K562 (cell line): ENCODE data around the gene MYL11. TPM values are rescaled to one million over a fixed set of nuclear protein-coding genes. Genes with fewer than 3 reads are reported as not detected.

Experiments
- ATF4 ChIP-seq: fragments of 450-650 bp; formaldehyde crosslinking; IDR thresholded peaks from 2 replicates; pipeline ENCODE4 v1.4.0; 2022; ENCODE audit warnings: mild to moderate bottlenecking, moderate library complexity
- CBFA2T3 ChIP-seq: fragments of 450-650 bp; IDR thresholded peaks from 2 replicates; pipeline ENCODE4 v1.6.1; 2017
- GABPA ChIP-seq: fragments of 200-800 bp; sonication (Bioruptor generic); conservative IDR thresholded peaks from 2 replicates; pipeline ENCODE4 v1.6.1; 2016; ENCODE audit warnings: low read depth, missing genetic modification characterization, missing compliant biosample characterization
- GATAD2A ChIP-seq: fragments of 450-650 bp; IDR thresholded peaks from 2 replicates; pipeline ENCODE4 v1.6.1; 2017
- HMG20B ChIP-seq: fragments of 250-450 bp; sonication (Bioruptor Pico); IDR thresholded peaks from 2 replicates; pipeline ENCODE4 v1.5.0; 2021; ENCODE audit warnings: mild to moderate bottlenecking
- LCOR ChIP-seq: sonication (generic); formaldehyde crosslinking; IDR thresholded peaks from 2 replicates; pipeline ENCODE4 v1.8.0; 2022; ENCODE audit warnings: mild to moderate bottlenecking, missing genetic modification reagents
- POLR2B ChIP-seq: fragments of 450-650 bp; IDR thresholded peaks from 2 replicates; pipeline ENCODE4 v1.6.1; 2018; ENCODE audit warnings: low read depth; ENCODE audit not compliant: partially characterized antibody
- PURB ChIP-seq: sonication (generic); formaldehyde crosslinking; IDR thresholded peaks from 2 replicates; pipeline ENCODE4 v1.9.0; 2021; ENCODE audit warnings: low read depth, mild to moderate bottlenecking, missing genetic modification reagents
- SMARCA4 ChIP-seq: fragments of 450-650 bp; IDR thresholded peaks from 2 replicates; pipeline ENCODE4 v1.6.1; 2016
- TAF1 ChIP-seq: IDR thresholded peaks from 2 replicates; pipeline ENCODE4 v1.6.1; 2011; ENCODE audit warnings: mild to moderate bottlenecking, low read length, moderate library complexity; ENCODE audit not compliant: insufficient read depth, control insufficient read depth, severe bottlenecking; ENCODE audit errors: extremely low read depth
- TBP ChIP-seq: optimal IDR thresholded peaks from 2 replicates; pipeline ENCODE3; 2011; ENCODE audit warnings: low read depth, low read length, improper control_type of control experiment
- UBTF ChIP-seq, 2 experiments: IDR thresholded peaks; 2 replicates each; pipeline ENCODE4 v1.6.1; 2012; ENCODE audit warnings: improper control_type of control experiment in 2 of 2, low read depth in 2 of 2, low read length in 2 of 2, borderline replicate concordance in 1 of 2
- ZBTB2 ChIP-seq: fragments of 450-650 bp; IDR thresholded peaks from 2 replicates; pipeline ENCODE4 v1.6.1; 2016; ENCODE audit warnings: antibody characterized with exemption
- ZNF24 ChIP-seq: fragments of 450-650 bp; IDR thresholded peaks from 2 replicates; pipeline ENCODE4 v1.6.1; 2016
- ZNF407 ChIP-seq: fragments of 450-650 bp; IDR thresholded peaks from 2 replicates; pipeline ENCODE4 v1.6.1; 2016; ENCODE audit warnings: low read depth
- polyA plus RNA-seq, 8 experiments: library from polyadenylated mRNA; depleted of rRNA in 4 of 8; stranded (reverse) in 5 of 8; unstranded in 3 of 8; fragments of >200 nt; fragmentation: Nextera tagmentation in 2 of 8; fragmentation: Illumina TruSeq in 1 of 8; extraction: Ambion mirVana in 2 of 8; extraction: Trizol in 1 of 8; gene quantifications; 2 replicates each; pipeline versions ENCODE4 v1.2.1 to v1.2.3, GENCODE V29; 2011 to 2014; ENCODE audit warnings: inconsistent platforms in 1 of 8, missing spikeins in 1 of 8
- total RNA-seq, 7 experiments: library from RNA; depleted of rRNA in 6 of 7; stranded (reverse); fragments of >200 nt in 6 of 7; fragmentation: Illumina TruSeq in 2 of 7; extraction: Trizol in 2 of 7; gene quantifications; 2 replicates each; pipeline versions ENCODE4 v1.2.1 to v1.2.3, GENCODE V29; 2011 to 2021; ENCODE audit warnings: low replicate concordance in 1 of 7

MYL11 gene
- total and polyA plus RNA-seq, 9 of the 15 experiments (the other 6 are each of a cell fraction or from before 2014, with no cell fraction given) = 0.31 to 1.5 (median 0.73) TPM; not detected in 4

- TF ChIP-seq ATF4 (CRISPR knock-in tag) = no peak
- peak; percentile 17 for TF ChIP-seq POLR2B
- TF ChIP-seq GATAD2A = no peak
- peak in 1 of 2 experiments; percentile 73; a peak in 1 of 4 replicates for TF ChIP-seq UBTF (IDR thresholded peaks at IDR 0.05; ENCODE audit: borderline replicate concordance in 1 of 2, low read depth in 2 of 2, low read length in 2 of 2)
- peak; percentile 51 for TF ChIP-seq TBP
- TF ChIP-seq ZNF407 = no peak
- peak; percentile 41 for TF ChIP-seq CBFA2T3
- 0 out of 2 replicates have a peak, but pooled peaks have one; percentile 52 for TF ChIP-seq HMG20B
- peak; percentile 48 for TF ChIP-seq TAF1
- TF ChIP-seq GABPA (tag) = no peak
- peak; percentile 53; the same call in 1 of the 2 replicates for TF ChIP-seq ZBTB2
- no peak for TF ChIP-seq PURB
- TF ChIP-seq ZNF24 = no peak
- TF ChIP-seq SMARCA4 = peak; percentile 60; the same call in 1 of the 2 replicates
- 0 out of 2 replicates have a peak, but pooled peaks have one; percentile 23 for TF ChIP-seq LCOR (CRISPR knock-in tag)
Measured at GRCh38 chr16:30394592-30395154, 20.1 kb downstream of the MYL11 start (continued).
